Kidney epithelial cell (primary cell): Measurements from ENCODE around the gene KRT71. TPM values are rescaled to one million over a fixed set of nuclear protein-coding genes. Genes with fewer than 3 reads are reported as not detected.

Source experiments
- DNase-seq: peaks from one replicate; pipeline ENCODE4 v3.0.0-alpha.2; 2010; ENCODE audit warnings: low read depth
- H3K27me3 ChIP-seq: 2 replicates; pipeline ENCODE4 v1.6.0; 2011; ENCODE audit warnings: low read length; ENCODE audit not compliant: control insufficient read depth, insufficient read depth
- H3K36me3 ChIP-seq: 2 replicates; pipeline ENCODE4 v1.5.1; 2011; ENCODE audit warnings: low read length; ENCODE audit not compliant: control insufficient read depth, insufficient read depth
- H3K4me3 ChIP-seq: 2 replicates; pipeline ENCODE4 v1.5.1; 2011; ENCODE audit warnings: low read depth, mild to moderate bottlenecking, control low read depth, low read length
- CTCF ChIP-seq: IDR thresholded peaks from 2 replicates; pipeline ENCODE4 v1.5.1; 2011; ENCODE audit warnings: mild to moderate bottlenecking, moderate library complexity, low read length, control low read depth, inconsistent platforms; ENCODE audit not compliant: insufficient read depth, poor library complexity, severe bottlenecking
- total RNA-seq: library from RNA; depleted of rRNA; stranded (reverse); fragments of >200 nt; gene quantifications from 2 replicates; pipeline ENCODE4 v1.2.3, GENCODE V29; 2015

The KRT71 gene
- total RNA-seq, 1 donor from 2014 or later: not detected

DNA sequence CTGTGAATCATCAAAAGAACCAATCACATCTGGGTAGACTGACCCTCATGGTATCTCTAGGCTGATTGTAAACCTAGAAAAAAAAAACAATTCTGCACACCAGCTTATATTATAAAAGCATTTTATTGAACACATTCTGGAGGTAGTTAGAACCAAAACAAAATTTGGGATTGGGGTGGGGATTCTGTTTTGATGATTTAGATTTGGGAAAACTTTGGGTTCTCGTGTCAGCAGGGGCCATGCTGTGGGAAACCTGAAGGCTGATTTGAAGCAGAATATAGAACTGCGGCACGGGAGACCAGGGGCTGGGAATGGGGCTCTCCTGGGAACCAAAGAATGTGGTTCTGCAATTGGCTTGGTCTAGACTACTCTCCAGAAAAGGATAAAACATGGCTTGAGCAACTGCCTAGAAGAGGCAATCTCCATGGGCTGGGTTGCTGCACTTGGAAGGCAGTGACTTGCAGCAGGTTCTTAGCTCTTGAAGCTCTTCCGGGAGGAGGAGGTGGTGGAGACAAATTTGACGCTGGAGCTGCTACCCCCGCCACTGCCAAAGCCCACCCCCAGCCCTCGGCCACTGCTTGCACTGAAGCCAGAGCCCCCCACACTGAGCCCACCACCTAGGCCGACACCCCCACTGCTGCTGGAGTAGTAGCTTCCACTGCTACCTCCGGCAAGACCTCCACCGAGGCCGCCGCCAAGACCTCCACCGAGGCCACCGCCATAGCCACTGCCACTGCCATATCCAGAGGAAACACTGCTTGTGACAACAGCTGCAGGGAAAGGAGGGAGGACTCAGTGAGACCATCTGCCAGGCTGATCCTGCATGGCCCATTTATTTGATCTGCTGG, 38.2 kb downstream of the KRT71 start:
- Histone ChIP-seq H3K4me3 (no peak overlapping the region), H3K36me3 (no peaks in the 10 kb centered on the region), H3K27me3 (peaks cover 6% of the 10 kb centered on the region)
- TF ChIP-seq CTCF: no peak
- no peak for DNase-seq

GRCh38 chr12:52513736-52514135, 39.2 kb downstream of the KRT71 start:
- no peak for TF ChIP-seq CTCF
- DNase-seq: no peak
- Histone ChIP-seq H3K36me3 (no peaks in the 10 kb centered on the region), H3K27me3 (peaks cover 6% of the 10 kb centered on the region), H3K4me3 (no peak overlapping the region)

GRCh38 chr12:52508211-52508610, 44.7 kb downstream of the KRT71 start:
- H3K36me3 ChIP-seq: no peaks in the 10 kb centered on the region
- no peak overlapping the region for H3K4me3 ChIP-seq
- no peaks in the 10 kb centered on the region for H3K27me3 ChIP-seq
- no peak for DNase-seq
- no peak for TF ChIP-seq CTCF

DNA sequence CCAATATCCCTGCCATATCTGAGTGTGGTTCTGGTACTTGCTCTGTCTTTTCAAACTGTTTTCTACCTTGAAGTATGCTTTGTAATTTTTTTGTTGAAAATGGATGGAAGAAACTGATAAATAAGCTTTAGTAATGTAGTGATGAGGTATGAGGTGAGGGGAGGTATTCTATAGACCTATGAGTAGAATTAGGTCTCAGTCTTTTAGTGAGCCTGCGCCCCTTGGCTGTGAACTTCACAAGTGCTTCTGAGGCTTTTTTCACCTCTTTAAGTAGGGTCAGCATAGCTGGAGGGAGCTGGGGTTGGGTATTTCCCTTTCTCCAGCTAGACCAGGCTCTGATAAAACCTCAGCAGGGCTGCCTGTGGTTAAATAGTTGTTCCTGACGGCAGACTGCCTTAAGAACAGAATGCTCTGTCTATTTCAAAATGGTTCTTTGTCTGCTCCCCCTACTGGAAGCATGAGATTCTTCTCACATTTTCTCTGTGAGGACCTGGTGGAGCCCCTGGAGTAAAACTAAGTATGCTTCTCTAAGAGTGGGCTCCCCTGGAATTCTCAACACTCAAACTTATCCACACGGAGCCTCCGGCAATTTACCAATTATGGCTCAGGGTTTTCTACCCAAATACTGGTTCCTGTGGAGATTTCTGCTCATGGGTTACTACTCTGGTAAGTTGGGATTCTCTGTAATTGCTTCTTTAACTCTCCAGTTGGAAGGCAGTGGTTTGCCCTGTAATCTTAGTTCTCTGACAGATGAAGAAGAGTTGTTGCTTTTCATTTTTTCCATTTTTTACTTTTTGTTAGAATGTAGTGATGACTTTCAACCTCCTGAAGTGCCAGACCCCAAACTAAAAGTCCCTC, 45.9 kb downstream of the KRT71 start:
- peak; percentile 42 for DNase-seq
- Histone ChIP-seq H3K4me3 (no peak overlapping the region), H3K27me3 (no peaks in the 10 kb centered on the region), H3K36me3 (no peaks in the 10 kb centered on the region)
- TF ChIP-seq CTCF: peak; percentile 58

- Histone ChIP-seq H3K4me3 (no peak overlapping the region), H3K27me3 (no peaks in the 10 kb centered on the region), H3K36me3 (no peaks in the 10 kb centered on the region)
- DNase-seq: no peak
- TF ChIP-seq CTCF: no peak
Observed at GRCh38 chr12:52502877-52503276, 50.1 kb downstream of the KRT71 start.
